K562 (cell line): Measurements from ENCODE around the gene ATL1. TPM values are rescaled to one million over a fixed set of nuclear protein-coding genes. Genes with fewer than 3 reads are reported as not detected.

Experiments
- ATAC-seq: fragments of 200-7000 bp; cut with Tn5 transposase; 3 replicates; pipeline ENCODE4 v1.9.1; 2020; ENCODE audit warnings: moderate library complexity
- BruUV-seq: library from RNA; stranded (reverse); fragments of 400-500 nt; replicated peaks from 2 replicates; lab custom pipeline; 2021; lab: Mats Ljungman, UMichigan
- CTCF ChIA-PET: fragments of 300-600 bp; formaldehyde crosslinking; extraction: SDS; loops from one replicate; lab custom pipeline; 2021; ENCODE audit warnings: low intra/inter-chr PET ratio; lab: Yijun Ruan, JAX
- POLR2A ChIA-PET: fragments of 300-600, 350-650 bp; sonication (Branson Sonifier 250); formaldehyde crosslinking; extraction: SDS; loops from one replicate; lab custom pipeline; 2021; ENCODE audit warnings: antibody characterized with exemption, inconsistent platforms; lab: Yijun Ruan, JAX
- DNase-seq, 4 experiments: peaks; one replicate each; pipeline versions ENCODE4 v3.0.0 to v3.0.0-alpha.2; 2011 to 2018; ENCODE audit warnings: low spot score in 3 of 4, mixed read lengths in 3 of 4; ENCODE audit errors: extremely low read depth in 1 of 4
- FAIRE-seq: peaks from 2 replicates; lab custom pipeline; 2011; peaks lifted over from hg19 to GRCh38; lab: Jason Lieb, UNC
- H2AFZ ChIP-seq: 2 replicates; pipeline ENCODE4 v1.6.0; 2011; ENCODE audit warnings: low read depth, low read length, control low read depth, inconsistent platforms
- H3K27ac ChIP-seq: fragments of 200-600 bp; 3 replicates; pipeline ENCODE4 v1.8.0; 2011; ENCODE audit warnings: low read depth, mild to moderate bottlenecking, control low read depth, inconsistent platforms, low read length, moderate library complexity, mixed read lengths; ENCODE audit errors: extremely low read depth
- H3K27me3 ChIP-seq, 2 experiments: fragments of 300-600 bp in 1 of 2; 2 replicates in 1 of 2; 3 replicates in 1 of 2; pipeline versions ENCODE4 v1.6.0 to v1.8.0; 2011; ENCODE audit warnings: inconsistent platforms in 2 of 2, low read length in 2 of 2, mild to moderate bottlenecking in 1 of 2, mixed read lengths in 1 of 2, moderate library complexity in 1 of 2; ENCODE audit not compliant: control insufficient read depth in 2 of 2, insufficient read depth in 2 of 2
- H3K36me3 ChIP-seq: fragments of 300-600 bp; 3 replicates; pipeline ENCODE4 v1.8.0; 2011; ENCODE audit warnings: mild to moderate bottlenecking, low read length, inconsistent platforms; ENCODE audit not compliant: control insufficient read depth, insufficient read depth
- H3K4me1 ChIP-seq, 2 experiments: fragments of 200-600 bp in 1 of 2; replicated peaks in 1 of 2; 2 replicates in 1 of 2; 3 replicates in 1 of 2; pipeline versions ENCODE4 v1.5.1 to v1.8.0; 2011; ENCODE audit warnings: inconsistent platforms in 2 of 2, low read length in 2 of 2, mild to moderate bottlenecking in 1 of 2, mixed read lengths in 1 of 2, moderate library complexity in 1 of 2; ENCODE audit not compliant: control insufficient read depth in 2 of 2, insufficient read depth in 2 of 2
- H3K4me2 ChIP-seq: 2 replicates; pipeline ENCODE4 v1.6.1; 2011; ENCODE audit warnings: low read length, control low read depth, inconsistent platforms, mixed read lengths; ENCODE audit not compliant: insufficient read depth
- H3K4me3 ChIP-seq: fragments of 200-600 bp; sonication (generic), shearing (Covaris generic); 2 replicates; pipeline ENCODE4 v1.5.1; 2016; ENCODE audit warnings: control low read depth, inconsistent platforms
- H3K79me2 ChIP-seq: fragments of 200-600 bp; 3 replicates; pipeline ENCODE4 v1.8.0; 2011; ENCODE audit warnings: low read length, inconsistent platforms; ENCODE audit not compliant: control insufficient read depth, insufficient read depth
- H3K9ac ChIP-seq, 2 experiments: 2 replicates each; pipeline versions ENCODE4 v1.6.0 to v1.6.1; 2011; ENCODE audit warnings: low read depth in 2 of 2, low read length in 2 of 2, control low read depth in 1 of 2, inconsistent platforms in 1 of 2, mild to moderate bottlenecking in 1 of 2, mixed read lengths in 1 of 2; ENCODE audit not compliant: insufficient read depth in 1 of 2
- H3K9me1 ChIP-seq: one replicate; pipeline ENCODE4 v1.6.0; 2011; ENCODE audit warnings: inconsistent platforms, mild to moderate bottlenecking, low read length, moderate library complexity; ENCODE audit not compliant: control insufficient read depth, insufficient read depth
- H3K9me3 ChIP-seq: replicated peaks from 2 replicates; pipeline ENCODE4 v1.5.1; 2011; ENCODE audit warnings: low read depth, low read length, inconsistent platforms; ENCODE audit not compliant: control insufficient read depth, insufficient read depth
- H4K20me1 ChIP-seq: replicated peaks from 2 replicates; pipeline ENCODE4 v1.6.1; 2011; ENCODE audit warnings: low read length, inconsistent platforms, mixed read lengths; ENCODE audit not compliant: control insufficient read depth, insufficient read depth
- ARID3B ChIP-seq: fragments of 250-450 bp; sonication (Bioruptor Pico); IDR thresholded peaks from 2 replicates; pipeline ENCODE4 v1.4.0; 2020; ENCODE audit warnings: borderline replicate concordance
- CHCHD3 ChIP-seq: fragments of 250-450 bp; sonication (Bioruptor Pico); IDR thresholded peaks from 2 replicates; pipeline ENCODE4 v2.1.2; 2022; ENCODE audit warnings: mild to moderate bottlenecking
- COPS2 ChIP-seq: fragments of 450-650 bp; conservative IDR thresholded peaks from 2 replicates; pipeline ENCODE4 v1.6.1; 2016; ENCODE audit warnings: mild to moderate bottlenecking, moderate library complexity
- CREB5 ChIP-seq: fragments of 250-450 bp; sonication (Bioruptor Pico); IDR thresholded peaks from 2 replicates; pipeline ENCODE4 v1.5.0; 2020; ENCODE audit warnings: mild to moderate bottlenecking
- RFX1 ChIP-seq: fragments of 450-650 bp; IDR thresholded peaks from 2 replicates; pipeline ENCODE4 v1.6.1; 2016; ENCODE audit warnings: mild to moderate bottlenecking, moderate library complexity
- SAP30 ChIP-seq: fragments of 200-600 bp; sonication (generic); IDR thresholded peaks from 2 replicates; pipeline ENCODE4 v1.6.1; 2012; ENCODE audit warnings: borderline replicate concordance, low read depth, mild to moderate bottlenecking, moderate library complexity, low read length, control low read depth, inconsistent platforms; ENCODE audit not compliant: insufficient read depth, poor library complexity, severe bottlenecking
- SOX6 ChIP-seq: fragments of 450-650 bp; IDR thresholded peaks from 2 replicates; pipeline ENCODE4 v1.6.1; 2014; ENCODE audit warnings: mild to moderate bottlenecking
- ZNF277 ChIP-seq: fragments of 250-450 bp; sonication (Bioruptor Pico); IDR thresholded peaks from 2 replicates; pipeline ENCODE4 v1.8.0; 2022; ENCODE audit warnings: inconsistent platforms, mild to moderate bottlenecking, moderate library complexity, borderline replicate concordance
- ZNF589 ChIP-seq: fragments of 200-800 bp; sonication (Bioruptor generic); IDR thresholded peaks from 2 replicates; pipeline ENCODE4 v1.6.1; 2016; ENCODE audit warnings: low read depth, missing genetic modification characterization, missing compliant biosample characterization
- ZNF79 ChIP-seq: fragments of 250-450 bp; sonication (Bioruptor Pico); IDR thresholded peaks from 2 replicates; pipeline ENCODE4 v1.4.0; 2020; ENCODE audit warnings: low read depth, mild to moderate bottlenecking, moderate library complexity
- WGBS: fragments of 100-300 bp; shearing (Covaris generic); methylation state at CpG from one replicate; pipeline ENCODE4 v1.1.6; 2016; ENCODE audit warnings: low coverage, mixed read lengths; ENCODE audit not compliant: insufficient coverage; ENCODE audit errors: missing lambda C conversion rate; 5-methylcytosine and 5-hydroxymethylcytosine counted together
- in situ Hi-C: fragments of 300-500 bp; cut with MboI; formaldehyde crosslinking; loops from 4 replicates; pipeline ENCODE4 v1.15.0; 2018; ENCODE audit warnings: inconsistent platforms, mixed read lengths
- intact Hi-C: fragments of 100-400 bp; cut with micrococcal nuclease; formaldehyde crosslinking; loops from 2 replicates; pipeline ENCODE4 v1.14.2; 2022
- polyA plus RNA-seq, 8 experiments: library from polyadenylated mRNA; depleted of rRNA in 4 of 8; stranded (reverse) in 5 of 8; unstranded in 3 of 8; fragments of >200 nt; fragmentation: Nextera tagmentation in 2 of 8; fragmentation: Illumina TruSeq in 1 of 8; extraction: Ambion mirVana in 2 of 8; extraction: Trizol in 1 of 8; gene quantifications; 2 replicates each; pipeline versions ENCODE4 v1.2.1 to v1.2.3, GENCODE V29; 2011 to 2014; ENCODE audit warnings: inconsistent platforms in 1 of 8, missing spikeins in 1 of 8
- total RNA-seq, 7 experiments: library from RNA; depleted of rRNA in 6 of 7; stranded (reverse); fragments of >200 nt in 6 of 7; fragmentation: Illumina TruSeq in 2 of 7; extraction: Trizol in 2 of 7; gene quantifications; 2 replicates each; pipeline versions ENCODE4 v1.2.1 to v1.2.3, GENCODE V29; 2011 to 2021; ENCODE audit warnings: low replicate concordance in 1 of 7
- TF ChIP-seq, protein P1 (sequence below): IDR thresholded peaks from 2 replicates; pipeline ENCODE4 v1.6.1; 2014; ENCODE audit warnings: antibody characterized with exemption

ATL1 gene
- total and polyA plus RNA-seq, 9 of the 15 experiments (the other 6 are each of a cell fraction or from before 2014, with no cell fraction given): 0.04 to 0.16 (median 0.07) TPM; not detected in 4

GRCh38 chr14:50658203-50658602, 98.3 kb downstream of the ATL1 start:
- no TSS peak for BruUV-seq
- ChIA-PET CTCF (no interaction called here), POLR2A (no interaction called here)
- Histone ChIP-seq H3K27ac (no peak overlapping the region), H3K4me2 (no peak overlapping the region), H3K9me3 (no peaks in the 10 kb centered on the region), H3K9ac (no peak overlapping the region), H3K9me1 (no peaks in the 10 kb centered on the region), H3K27me3 (no peaks in the 10 kb centered on the region), H4K20me1 (no peaks in the 10 kb centered on the region), H3K4me3 (no peak overlapping the region), H3K36me3 (peaks cover 21% of the 10 kb centered on the region; the same call in 2 of the 3 replicates), H3K79me2 (peaks cover 72% of the 10 kb centered on the region), H2AFZ (no peak overlapping the region), H3K4me1 (peaks cover 0 to 3% of the 10 kb centered on the region in 2 experiments; a peak in 1 of 5 replicates)
- in situ Hi-C loops: no loop called here
- TF ChIP-seq SAP30 (no peak), CREB5 (no peak), ZNF277 (CRISPR knock-in tag) (no peak), ARID3B (CRISPR knock-in tag) (no peak), SOX6 (no peak), RFX1 (no peak), ZNF79 (CRISPR knock-in tag) (no peak), ZNF589 (CRISPR knock-in tag) (no peak), CHCHD3 (CRISPR knock-in tag) (no peak), COPS2 (no peak)
- TF ChIP-seq, protein P1, sequence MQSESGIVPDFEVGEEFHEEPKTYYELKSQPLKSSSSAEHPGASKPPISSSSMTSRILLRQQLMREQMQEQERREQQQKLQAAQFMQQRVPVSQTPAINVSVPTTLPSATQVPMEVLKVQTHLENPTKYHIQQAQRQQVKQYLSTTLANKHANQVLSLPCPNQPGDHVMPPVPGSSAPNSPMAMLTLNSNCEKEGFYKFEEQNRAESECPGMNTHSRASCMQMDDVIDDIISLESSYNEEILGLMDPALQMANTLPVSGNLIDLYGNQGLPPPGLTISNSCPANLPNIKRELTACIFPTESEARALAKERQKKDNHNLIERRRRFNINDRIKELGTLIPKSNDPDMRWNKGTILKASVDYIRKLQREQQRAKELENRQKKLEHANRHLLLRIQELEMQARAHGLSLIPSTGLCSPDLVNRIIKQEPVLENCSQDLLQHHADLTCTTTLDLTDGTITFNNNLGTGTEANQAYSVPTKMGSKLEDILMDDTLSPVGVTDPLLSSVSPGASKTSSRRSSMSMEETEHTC: no peak
- DNase-seq: no peak
- WGBS: 57% methylated on average over 6 of the region's 6 CpGs
- intact Hi-C loops: no loop called here
- FAIRE-seq: no peak
- ATAC-seq: no peak
